Keratinocyte (primary cell): ENCODE measurements around the gene ACTA2. TPM values are rescaled to one million over a fixed set of nuclear protein-coding genes. Genes with fewer than 3 reads are reported as not detected.
A peak's percentile ranks its signal among the peaks of the same experiment; 100 is the strongest.

ENCODE experiments used
- DNase-seq: peaks from one replicate; pipeline ENCODE4 v3.0.0-alpha.2; 2011; ENCODE audit warnings: low read depth, missing footprints, low spot score
- FAIRE-seq: peaks from 2 replicates; lab custom pipeline; 2011; peaks lifted over from hg19 to GRCh38; lab: Jason Lieb, UNC
- H2AFZ ChIP-seq: 2 replicates; pipeline ENCODE4 v1.6.0; 2012; ENCODE audit warnings: low read length, control low read depth, inconsistent platforms; ENCODE audit not compliant: control insufficient read depth
- H3K27ac ChIP-seq: 2 replicates; pipeline ENCODE4 v1.5.1; 2011; ENCODE audit warnings: low read length; ENCODE audit not compliant: control insufficient read depth, insufficient read depth
- H3K27me3 ChIP-seq: 3 replicates; pipeline ENCODE4 v1.6.0; 2011; ENCODE audit warnings: low read length; ENCODE audit not compliant: control insufficient read depth, insufficient read depth; ENCODE audit errors: extremely low read depth
- H3K36me3 ChIP-seq, 2 experiments: 2 replicates in 1 of 2; 3 replicates in 1 of 2; pipeline ENCODE4 v1.5.1; 2011; ENCODE audit warnings: low read length in 2 of 2, mild to moderate bottlenecking in 1 of 2; ENCODE audit not compliant: control insufficient read depth in 2 of 2, insufficient read depth in 2 of 2; ENCODE audit errors: extremely low read depth in 1 of 2
- H3K4me1 ChIP-seq: 3 replicates; pipeline ENCODE4 v1.5.1; 2011; ENCODE audit warnings: low read length; ENCODE audit not compliant: control insufficient read depth, insufficient read depth; ENCODE audit errors: extremely low read depth
- H3K4me2 ChIP-seq: 3 replicates; pipeline ENCODE4 v1.6.0; 2011; ENCODE audit warnings: low read depth, low read length; ENCODE audit not compliant: control insufficient read depth, insufficient read depth; ENCODE audit errors: extremely low read depth
- H3K4me3 ChIP-seq, 3 experiments: fragments of 200-600 bp in 1 of 3; sonication (generic) in 1 of 3; 2 replicates in 2 of 3; 3 replicates in 1 of 3; pipeline ENCODE4 v1.5.1; 2011 to 2016; ENCODE audit warnings: low read length in 3 of 3, mild to moderate bottlenecking in 3 of 3, control low read depth in 2 of 3, inconsistent platforms in 1 of 3, low read depth in 1 of 3, mixed read lengths in 1 of 3, mixed run types in 1 of 3, moderate library complexity in 1 of 3; ENCODE audit not compliant: control insufficient read depth in 2 of 3, insufficient read depth in 2 of 3; ENCODE audit errors: extremely low read depth in 1 of 3
- H3K79me2 ChIP-seq: 2 replicates; pipeline ENCODE4 v1.6.0; 2012; ENCODE audit warnings: low read length; ENCODE audit not compliant: control insufficient read depth, insufficient read depth
- H3K9ac ChIP-seq: 3 replicates; pipeline ENCODE4 v1.6.0; 2011; ENCODE audit warnings: low read length; ENCODE audit not compliant: control insufficient read depth, insufficient read depth; ENCODE audit errors: extremely low read depth
- H3K9me1 ChIP-seq: 3 replicates; pipeline ENCODE4 v1.6.0; 2011; ENCODE audit warnings: low read length; ENCODE audit not compliant: control insufficient read depth, insufficient read depth; ENCODE audit errors: extremely low read depth
- H3K9me3 ChIP-seq: 2 replicates; pipeline ENCODE4 v1.5.1; 2012; ENCODE audit warnings: low read depth, low read length; ENCODE audit not compliant: control insufficient read depth
- H4K20me1 ChIP-seq: 3 replicates; pipeline ENCODE4 v1.6.0; 2011; ENCODE audit warnings: low read length; ENCODE audit not compliant: control insufficient read depth, insufficient read depth; ENCODE audit errors: extremely low read depth
- CTCF ChIP-seq, 3 experiments: IDR thresholded peaks in 1 of 3; conservative IDR thresholded peaks in 1 of 3; optimal IDR thresholded peaks in 1 of 3; 2 replicates in 2 of 3; 3 replicates in 1 of 3; pipeline versions ENCODE3 to v1.5.1; 2011; ENCODE audit warnings: low read length in 3 of 3, mild to moderate bottlenecking in 3 of 3, moderate library complexity in 2 of 3, control low read depth in 1 of 3, inconsistent platforms in 1 of 3; ENCODE audit not compliant: insufficient read depth in 2 of 3; ENCODE audit errors: extremely low read depth in 1 of 3
- EZH2 ChIP-seq: IDR thresholded peaks from one replicate; pipeline ENCODE4 v1.6.1; 2012; ENCODE audit warnings: inconsistent platforms, mild to moderate bottlenecking, low read length, moderate library complexity
- dilution Hi-C: fragments of 300-500 bp; cut with MboI; formaldehyde crosslinking; loops from one replicate; pipeline ENCODE4 v1.7.0; 2020; ENCODE audit warnings: low sequenced_read_pairs; ENCODE audit not compliant: extremely low pct_ligation_motif_present
- polyA plus RNA-seq, 5 experiments: library from polyadenylated mRNA; depleted of rRNA in 3 of 5; stranded (reverse) in 3 of 5; stranded (forward) in 1 of 5; unstranded in 1 of 5; fragments of >200 nt; gene quantifications; 1 replicate in 1 of 5; 2 replicates in 3 of 5; 3 replicates in 1 of 5; pipeline versions ENCODE4 v1.2.1 to v1.2.3, GENCODE V29; 2011 to 2012; ENCODE audit warnings: missing spikeins in 2 of 5, low read depth in 1 of 5, low replicate concordance in 1 of 5

Gene ACTA2
- polyA plus RNA-seq, 1 donor (not counting 4 experiments of a cell fraction or from before 2014, with no cell fraction given) = 3.7 TPM

DNA sequence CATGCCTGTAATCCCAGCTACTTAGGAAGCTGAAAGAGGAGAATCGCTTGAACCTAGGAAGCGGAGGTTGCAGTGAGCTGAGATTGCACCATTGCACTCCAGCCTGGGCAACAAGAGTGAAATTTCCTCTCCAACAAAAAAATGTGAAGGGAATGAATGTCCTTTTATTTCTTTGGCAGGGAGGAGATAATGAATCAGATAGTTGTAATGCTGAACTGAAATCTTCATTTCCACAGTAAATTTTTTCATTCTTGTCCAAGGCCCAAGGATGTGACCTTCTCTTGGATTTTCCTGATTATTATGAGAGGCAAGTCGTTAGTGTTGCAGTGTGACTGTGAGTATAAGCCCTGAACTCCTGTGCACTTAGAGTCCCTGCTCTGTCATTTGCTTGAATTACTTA is 59.0 kb downstream of the ACTA2 start:
- H3K9me1 ChIP-seq = no peaks in the 10 kb centered on the region
- no peak overlapping the region for H3K9ac ChIP-seq
- dilution Hi-C loops = no loop called here
- no peak overlapping the region for H2AFZ ChIP-seq
- H3K4me1 ChIP-seq = peaks cover 8% of the 10 kb centered on the region
- FAIRE-seq = no peak
- H3K9me3 ChIP-seq = no peaks in the 10 kb centered on the region
- no peaks in the 10 kb centered on the region for H3K36me3 ChIP-seq
- H3K27ac ChIP-seq = no peak overlapping the region
- H3K79me2 ChIP-seq = no peaks in the 10 kb centered on the region
- H3K4me2 ChIP-seq = no peak overlapping the region
- no peaks in the 10 kb centered on the region for H3K27me3 ChIP-seq
- TF ChIP-seq CTCF (optimal IDR thresholded peaks at IDR 0.05 in 1 of 3, IDR thresholded peaks at IDR 0.05 in 1 of 3, conservative IDR thresholded peaks at IDR 0.05 in 1 of 3; ENCODE audit: extremely low read depth in 1 of 3, insufficient read depth in 2 of 3, low read length in 3 of 3) = no peak
- no peak for TF ChIP-seq EZH2
- no peaks in the 10 kb centered on the region for H4K20me1 ChIP-seq
- no peak for DNase-seq
- no peak overlapping the region for H3K4me3 ChIP-seq

DNA sequence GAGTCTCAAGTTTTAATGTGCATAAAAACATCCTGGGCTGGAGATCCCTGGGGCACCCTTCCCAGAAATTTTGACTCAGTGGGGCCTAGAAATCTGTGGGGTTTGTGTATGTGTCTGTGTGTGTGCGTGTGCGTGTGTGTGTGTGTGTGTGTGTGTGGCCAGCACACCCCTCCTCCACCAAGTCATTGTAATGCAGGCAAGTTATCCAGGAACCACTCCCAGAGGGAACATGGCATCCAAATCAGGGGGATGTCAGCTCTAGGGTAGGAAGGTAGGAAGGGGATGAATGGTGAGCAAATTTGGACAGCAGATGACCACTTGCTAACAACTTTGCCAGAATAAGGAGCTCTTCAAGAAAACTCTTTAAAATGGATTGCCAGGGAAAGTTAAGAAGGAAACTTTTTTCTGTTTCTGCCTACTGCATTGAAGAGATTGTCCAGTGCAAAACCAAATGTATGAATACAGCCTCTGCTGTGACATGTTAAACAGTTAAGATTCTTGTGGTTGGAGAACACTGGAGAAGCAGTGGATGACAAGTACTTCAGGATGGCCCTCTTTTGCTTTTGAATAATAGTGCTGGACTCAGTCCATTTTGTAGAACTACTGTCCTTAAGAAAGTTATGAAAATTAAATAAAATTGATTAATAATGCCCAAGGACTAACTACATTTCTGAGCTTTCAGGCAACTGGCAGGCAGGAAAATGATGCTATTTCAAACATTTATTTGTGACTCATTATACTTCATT is 60.2 kb downstream of the ACTA2 start:
- no peak for DNase-seq
- no peak overlapping the region for H3K27ac ChIP-seq
- no peaks in the 10 kb centered on the region for H3K27me3 ChIP-seq

More for the DNA sequence above, 60.2 kb downstream of the ACTA2 start:
- no peaks in the 10 kb centered on the region for H4K20me1 ChIP-seq
- dilution Hi-C loops = no loop called here
- H3K9me1 ChIP-seq = no peaks in the 10 kb centered on the region
- no peak overlapping the region for H3K4me2 ChIP-seq
- peak; percentile 23 for FAIRE-seq
- no peak overlapping the region for H2AFZ ChIP-seq
- H3K4me1 ChIP-seq = peaks cover 8% of the 10 kb centered on the region
- no peaks in the 10 kb centered on the region for H3K9me3 ChIP-seq
- peaks cover 3% of the 10 kb centered on the region for H3K79me2 ChIP-seq
- no peak overlapping the region for H3K4me3 ChIP-seq
- no peaks in the 10 kb centered on the region for H3K36me3 ChIP-seq
- TF ChIP-seq EZH2 (no peak), CTCF (optimal IDR thresholded peaks at IDR 0.05 in 1 of 3, IDR thresholded peaks at IDR 0.05 in 1 of 3, conservative IDR thresholded peaks at IDR 0.05 in 1 of 3; ENCODE audit: extremely low read depth in 1 of 3, insufficient read depth in 2 of 3, low read length in 3 of 3) (no peak)
- H3K9ac ChIP-seq = no peak overlapping the region
